Suprapubic skin (tissue), 4 donors: ENCODE measurements around the gene BEST1.

Source experiments
- EP300 ChIP-seq: sonication (generic); formaldehyde crosslinking; IDR thresholded peaks from one replicate; pipeline ENCODE4 v1.6.1; 2017; ENCODE audit warnings: antibody characterized with exemption
- POLR2A ChIP-seq, 2 donors: fragments of 450-650 bp; IDR thresholded peaks; one replicate each; pipeline ENCODE4 v1.6.1; 2017; ENCODE audit warnings: antibody characterized with exemption in 2 of 2, mild to moderate bottlenecking in 2 of 2, moderate library complexity in 2 of 2
- POLR2AphosphoS5 ChIP-seq, 3 donors: sonication (generic); formaldehyde crosslinking; IDR thresholded peaks; one replicate each; pipeline ENCODE4 v1.6.1; 2017; ENCODE audit warnings: antibody characterized with exemption in 3 of 3
- TF ChIP-seq, protein P1 (sequence below), 2 donors: fragments of 200-600 bp in 1 of 2; fragments of 450-650 bp in 1 of 2; sonication (generic) in 1 of 2; IDR thresholded peaks; one replicate each; pipeline ENCODE4 v1.5.1; 2016 to 2019; ENCODE audit warnings: antibody characterized with exemption in 2 of 2, mild to moderate bottlenecking in 1 of 2, moderate library complexity in 1 of 2

- TF ChIP-seq, protein P1, sequence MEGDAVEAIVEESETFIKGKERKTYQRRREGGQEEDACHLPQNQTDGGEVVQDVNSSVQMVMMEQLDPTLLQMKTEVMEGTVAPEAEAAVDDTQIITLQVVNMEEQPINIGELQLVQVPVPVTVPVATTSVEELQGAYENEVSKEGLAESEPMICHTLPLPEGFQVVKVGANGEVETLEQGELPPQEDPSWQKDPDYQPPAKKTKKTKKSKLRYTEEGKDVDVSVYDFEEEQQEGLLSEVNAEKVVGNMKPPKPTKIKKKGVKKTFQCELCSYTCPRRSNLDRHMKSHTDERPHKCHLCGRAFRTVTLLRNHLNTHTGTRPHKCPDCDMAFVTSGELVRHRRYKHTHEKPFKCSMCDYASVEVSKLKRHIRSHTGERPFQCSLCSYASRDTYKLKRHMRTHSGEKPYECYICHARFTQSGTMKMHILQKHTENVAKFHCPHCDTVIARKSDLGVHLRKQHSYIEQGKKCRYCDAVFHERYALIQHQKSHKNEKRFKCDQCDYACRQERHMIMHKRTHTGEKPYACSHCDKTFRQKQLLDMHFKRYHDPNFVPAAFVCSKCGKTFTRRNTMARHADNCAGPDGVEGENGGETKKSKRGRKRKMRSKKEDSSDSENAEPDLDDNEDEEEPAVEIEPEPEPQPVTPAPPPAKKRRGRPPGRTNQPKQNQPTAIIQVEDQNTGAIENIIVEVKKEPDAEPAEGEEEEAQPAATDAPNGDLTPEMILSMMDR (IDR thresholded peaks at IDR 0.05): no peak
- TF ChIP-seq POLR2A (IDR thresholded peaks at IDR 0.05) (no peak), POLR2AphosphoS5 (IDR thresholded peaks at IDR 0.05) (no peak), EP300 (no peak)
Observed at GRCh38 chr11:61950035-61950547, at the start of gene BEST1.
